Measurements from ENCODE around the gene GPATCH11.

GPATCH11 gene

DNA sequence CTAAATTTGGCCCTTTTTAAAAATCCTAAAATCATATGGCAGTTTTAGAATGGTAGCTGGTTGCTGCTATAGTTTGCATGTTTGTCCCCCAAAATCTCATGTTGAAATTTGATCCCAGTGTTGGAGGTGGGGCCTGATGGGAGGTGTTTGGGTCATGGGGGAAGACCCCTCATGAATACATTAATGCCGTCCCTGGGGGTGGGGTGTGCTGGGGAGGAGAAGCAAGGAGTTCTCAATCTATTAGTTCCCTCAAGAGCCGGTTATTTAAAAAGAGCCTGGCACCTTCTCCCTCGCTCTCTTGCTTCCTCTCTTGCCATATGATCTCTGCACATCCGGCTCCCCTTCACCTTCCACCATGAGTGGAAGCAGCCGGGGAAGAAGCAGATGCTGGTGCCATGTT, 20.8 kb downstream of the GPATCH11 start:
- no peak for DNase-seq (ENCODE audit: low read depth in 2 of 3, low spot score in 1 of 3)

DNA sequence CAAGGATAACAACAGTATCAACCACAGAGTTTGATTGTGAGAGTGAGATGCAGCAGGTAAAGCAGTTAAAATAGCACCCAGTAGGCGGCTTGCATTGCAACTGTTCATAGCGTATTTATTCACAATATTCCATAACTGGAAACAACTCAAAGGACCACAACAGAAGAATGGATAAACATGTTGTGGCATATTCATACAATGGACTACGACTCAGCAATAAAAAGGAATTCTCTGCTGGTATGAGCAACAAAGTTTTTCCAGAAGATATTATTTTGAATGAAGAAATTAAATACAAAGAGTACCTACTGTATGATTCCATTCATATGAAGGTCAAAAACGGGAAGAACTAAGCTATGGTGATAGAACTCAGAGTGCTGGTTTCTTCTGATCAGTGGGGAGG, 25.2 kb downstream of the GPATCH11 start:
- DNase-seq (ENCODE audit: low read depth in 2 of 3, low spot score in 1 of 3): no peak

GRCh38 chr2:37110306-37111212, 26.2 kb downstream of the GPATCH11 start:
- no peak for DNase-seq (ENCODE audit: low read depth in 2 of 3, low spot score in 1 of 3)

- DNase-seq (ENCODE audit: low read depth in 2 of 3, low spot score in 1 of 3): no peak
Measured at GRCh38 chr2:37111958-37112357, 27.6 kb downstream of the GPATCH11 start.

GRCh38 chr2:37117566-37117965, 33.2 kb downstream of the GPATCH11 start:
- no peak for DNase-seq (ENCODE audit: low read depth in 2 of 3, low spot score in 1 of 3)

DNA sequence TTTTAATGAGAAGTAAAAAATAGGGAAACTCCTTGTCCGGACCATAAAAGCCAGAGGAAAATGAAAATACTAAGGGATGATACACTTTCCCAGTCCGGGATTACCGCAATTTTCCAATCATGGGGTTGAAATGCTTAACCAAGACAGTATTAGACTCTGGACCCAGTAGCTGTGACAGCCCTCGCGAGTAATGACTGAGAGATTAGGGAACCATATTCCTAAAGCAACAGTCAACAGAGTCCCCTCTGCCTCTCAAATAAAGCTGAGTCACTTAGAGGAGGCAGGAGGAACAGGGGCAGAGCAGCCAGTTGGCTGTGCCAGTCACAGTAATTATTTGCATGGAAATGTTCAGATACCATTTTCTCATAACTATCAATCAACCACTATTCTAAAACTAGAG, 34.8 kb downstream of the GPATCH11 start:
- no peak for DNase-seq (ENCODE audit: low read depth in 2 of 3, low spot score in 1 of 3)

GRCh38 chr2:37125416-37125815, 41.1 kb downstream of the GPATCH11 start:
- DNase-seq (ENCODE audit: low read depth in 2 of 3, low spot score in 1 of 3): no peak

DNA sequence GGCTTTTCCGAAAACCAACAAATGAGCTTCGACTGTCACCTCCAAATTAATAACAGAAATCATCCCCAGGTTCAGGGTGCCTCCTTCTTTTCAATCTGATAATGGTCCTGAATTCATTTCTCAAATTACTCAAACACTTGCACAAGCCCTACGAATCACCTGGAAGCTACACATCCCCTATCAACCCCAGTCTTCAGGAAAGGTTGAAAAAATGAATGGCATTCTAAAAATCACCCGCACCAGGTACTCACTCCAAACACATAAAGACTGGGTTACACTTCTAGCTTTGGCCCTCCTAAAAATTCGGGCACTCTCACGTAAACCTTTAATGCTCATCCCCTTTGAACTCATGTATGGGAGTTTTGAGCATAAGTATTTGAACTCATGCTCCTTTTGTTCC, 48.6 kb downstream of the GPATCH11 start:
- DNase-seq (ENCODE audit: low read depth in 2 of 3, low spot score in 1 of 3): no peak

GRCh38 chr2:37142546-37142945, 58.2 kb downstream of the GPATCH11 start:
- DNase-seq (ENCODE audit: low read depth in 2 of 3, low spot score in 1 of 3): no peak

DNA sequence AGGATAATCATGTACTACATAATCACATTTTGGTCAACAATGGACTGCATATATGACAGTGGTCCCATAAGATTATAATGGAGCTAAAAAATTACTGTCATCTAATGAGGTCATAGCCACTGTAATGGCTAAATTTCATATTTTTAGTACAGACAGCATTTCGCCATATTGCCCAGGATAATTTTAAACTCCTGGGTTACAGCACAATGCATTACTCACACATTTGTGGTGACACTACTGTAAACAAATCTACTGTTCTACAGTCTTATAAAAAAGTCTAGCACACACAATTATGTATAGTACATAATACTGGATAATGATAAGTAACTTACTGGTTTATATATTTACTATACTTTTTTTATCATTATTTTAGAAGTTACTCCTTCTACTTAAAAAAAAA, 59.7 kb downstream of the GPATCH11 start:
- no peak for DNase-seq (ENCODE audit: low read depth in 2 of 3, low spot score in 1 of 3)

DNA sequence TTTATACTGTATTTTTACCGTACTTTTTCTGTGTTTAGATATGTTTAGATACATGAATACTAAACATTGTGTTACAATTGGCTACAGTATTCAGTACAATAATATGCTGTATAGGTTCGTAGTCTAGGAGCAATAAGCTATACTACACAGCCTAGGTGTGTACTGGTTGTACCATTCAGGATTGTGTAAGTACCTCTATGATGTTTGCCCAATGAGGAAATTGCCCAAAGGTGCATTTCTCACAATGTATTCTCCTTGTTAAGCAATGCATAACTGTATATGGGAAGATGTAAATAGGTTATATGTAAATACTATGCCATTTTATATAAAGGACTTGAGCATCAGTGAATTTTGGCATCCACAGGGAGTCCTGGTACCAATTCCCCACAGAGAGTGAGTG, 61.7 kb downstream of the GPATCH11 start:
- DNase-seq (ENCODE audit: low read depth in 2 of 3, low spot score in 1 of 3): no peak

DNA sequence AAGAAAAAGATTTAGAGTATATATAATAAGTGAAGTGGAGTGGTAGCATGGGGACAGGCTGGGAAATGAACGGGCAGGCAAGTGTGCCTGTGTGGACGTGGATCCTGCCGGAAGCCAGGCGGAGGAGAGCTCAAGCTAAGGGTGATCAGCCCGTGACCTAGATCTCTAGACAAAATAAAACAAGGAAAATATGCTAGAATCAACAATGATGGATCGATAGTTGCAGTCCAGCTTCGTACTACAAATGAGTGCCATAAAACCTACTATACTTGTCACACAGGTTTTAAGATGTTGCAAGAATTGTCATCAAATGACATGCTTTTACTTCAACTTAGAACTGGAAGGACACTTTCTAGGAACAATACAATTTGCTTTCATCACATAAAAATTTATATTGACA, 64.0 kb downstream of the GPATCH11 start:
- DNase-seq (ENCODE audit: low read depth in 2 of 3, low spot score in 1 of 3): no peak

All from stimulated activated CD4-positive, alpha-beta T cell treated with anti-CD3 and anti-CD28 coated beads, Interleukin-12 subunit alpha, Interleukin-12 subunit beta, amount 100 ng/mL, for 48 hours (primary cell).